Suprapubic skin (tissue), 4 donors: ENCODE measurements around the gene PRKN.

Experiments
- CTCF ChIP-seq, 2 donors: fragments of 200-600 bp in 1 of 2; fragments of 450-650 bp in 1 of 2; sonication (generic) in 1 of 2; IDR thresholded peaks; one replicate each; pipeline ENCODE4 v1.5.1; 2016 to 2019; ENCODE audit warnings: antibody characterized with exemption in 2 of 2, mild to moderate bottlenecking in 1 of 2, moderate library complexity in 1 of 2
- EP300 ChIP-seq: sonication (generic); formaldehyde crosslinking; IDR thresholded peaks from one replicate; pipeline ENCODE4 v1.6.1; 2017; ENCODE audit warnings: antibody characterized with exemption
- POLR2A ChIP-seq, 2 donors: fragments of 450-650 bp; IDR thresholded peaks; one replicate each; pipeline ENCODE4 v1.6.1; 2017; ENCODE audit warnings: antibody characterized with exemption in 2 of 2, mild to moderate bottlenecking in 2 of 2, moderate library complexity in 2 of 2
- POLR2AphosphoS5 ChIP-seq, 3 donors: sonication (generic); formaldehyde crosslinking; IDR thresholded peaks; one replicate each; pipeline ENCODE4 v1.6.1; 2017; ENCODE audit warnings: antibody characterized with exemption in 3 of 3

- TF ChIP-seq POLR2A (IDR thresholded peaks at IDR 0.05), result no peak
- TF ChIP-seq CTCF (IDR thresholded peaks at IDR 0.05), result no peak
- TF ChIP-seq EP300, result no peak
- TF ChIP-seq POLR2AphosphoS5 (IDR thresholded peaks at IDR 0.05), result no peak
Observed at GRCh38 chr6:162671580-162672165, 55.9 kb downstream of the PRKN start.
